C4-2B (cell line): ENCODE measurements around the gene C2orf78.
"Not testable (repeated sequence)": the region's sequence is repeated elsewhere in the genome, so short reads cannot be mapped to it uniquely, and the experiment has no call there.

ENCODE experiments used
- ZFX ChIP-seq: fragments of 450-650 bp; IDR thresholded peaks from 2 replicates; pipeline ENCODE4 v1.6.1; 2017
- TF ChIP-seq, protein P1 (sequence below): fragments of 450-650 bp; conservative IDR thresholded peaks from 2 replicates; pipeline ENCODE4 v1.5.1; 2017; ENCODE audit warnings: mild to moderate bottlenecking

DNA sequence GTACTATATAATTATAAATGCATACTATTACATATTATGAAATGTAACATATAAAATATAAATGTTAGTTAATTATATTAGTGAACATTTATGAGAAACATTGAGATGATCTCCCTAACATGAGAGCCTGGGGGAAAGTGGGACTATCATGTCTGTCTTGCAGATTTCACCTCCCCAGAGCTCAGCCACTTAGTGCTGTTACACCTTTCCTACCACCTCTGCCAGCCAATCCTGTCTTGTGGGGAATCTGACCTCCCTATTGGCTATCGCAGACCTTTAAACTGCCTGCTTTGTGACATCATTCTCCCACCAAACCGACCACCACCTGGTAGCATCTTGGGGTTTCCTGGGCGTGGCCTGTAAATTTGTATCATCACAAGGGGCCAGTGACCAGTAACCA lies at the start of gene C2orf78:
- TF ChIP-seq, protein P1, sequence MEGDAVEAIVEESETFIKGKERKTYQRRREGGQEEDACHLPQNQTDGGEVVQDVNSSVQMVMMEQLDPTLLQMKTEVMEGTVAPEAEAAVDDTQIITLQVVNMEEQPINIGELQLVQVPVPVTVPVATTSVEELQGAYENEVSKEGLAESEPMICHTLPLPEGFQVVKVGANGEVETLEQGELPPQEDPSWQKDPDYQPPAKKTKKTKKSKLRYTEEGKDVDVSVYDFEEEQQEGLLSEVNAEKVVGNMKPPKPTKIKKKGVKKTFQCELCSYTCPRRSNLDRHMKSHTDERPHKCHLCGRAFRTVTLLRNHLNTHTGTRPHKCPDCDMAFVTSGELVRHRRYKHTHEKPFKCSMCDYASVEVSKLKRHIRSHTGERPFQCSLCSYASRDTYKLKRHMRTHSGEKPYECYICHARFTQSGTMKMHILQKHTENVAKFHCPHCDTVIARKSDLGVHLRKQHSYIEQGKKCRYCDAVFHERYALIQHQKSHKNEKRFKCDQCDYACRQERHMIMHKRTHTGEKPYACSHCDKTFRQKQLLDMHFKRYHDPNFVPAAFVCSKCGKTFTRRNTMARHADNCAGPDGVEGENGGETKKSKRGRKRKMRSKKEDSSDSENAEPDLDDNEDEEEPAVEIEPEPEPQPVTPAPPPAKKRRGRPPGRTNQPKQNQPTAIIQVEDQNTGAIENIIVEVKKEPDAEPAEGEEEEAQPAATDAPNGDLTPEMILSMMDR, result not testable (repeated sequence)
- not testable (repeated sequence) for TF ChIP-seq ZFX
